NT2/D1 (cell line): ENCODE results near the gene TGFB2.

Source experiments
- DNase-seq: peaks from one replicate; pipeline ENCODE4 v3.0.0-alpha.2; 2011; ENCODE audit warnings: low read depth, low spot score
- H3K27me3 ChIP-seq: 2 replicates; pipeline ENCODE4 v1.6.0; 2011; ENCODE audit warnings: mild to moderate bottlenecking; ENCODE audit not compliant: insufficient read length, insufficient read depth
- H3K36me3 ChIP-seq: 2 replicates; pipeline ENCODE4 v1.6.1; 2011; ENCODE audit warnings: mild to moderate bottlenecking, low read length, mixed read lengths; ENCODE audit not compliant: insufficient read depth, insufficient read length
- H3K4me1 ChIP-seq: 2 replicates; pipeline ENCODE4 v1.5.1; 2011; ENCODE audit not compliant: insufficient read depth, insufficient read length
- H3K4me3 ChIP-seq: 2 replicates; pipeline ENCODE4 v1.5.1; 2011; ENCODE audit warnings: low read depth; ENCODE audit not compliant: insufficient read length
- H3K9ac ChIP-seq: 2 replicates; pipeline ENCODE4 v1.6.0; 2011; ENCODE audit warnings: low read depth; ENCODE audit not compliant: insufficient read length
- H3K9me3 ChIP-seq: 2 replicates; pipeline ENCODE4 v1.5.1; 2011; ENCODE audit warnings: mild to moderate bottlenecking, low read length; ENCODE audit not compliant: insufficient read depth
- SUZ12 ChIP-seq: IDR thresholded peaks from 2 replicates; pipeline ENCODE4 v1.6.1; 2011; ENCODE audit not compliant: insufficient read length, insufficient read depth; ENCODE audit errors: extremely low read depth
- YY1 ChIP-seq: IDR thresholded peaks from 2 replicates; pipeline ENCODE4 v1.6.1; 2011; ENCODE audit not compliant: insufficient read length, insufficient read depth
- ZNF274 ChIP-seq: IDR thresholded peaks from 2 replicates; pipeline ENCODE4 v1.6.1; 2011; ENCODE audit warnings: mild to moderate bottlenecking, low read depth, low read length

Gene TGFB2

DNA sequence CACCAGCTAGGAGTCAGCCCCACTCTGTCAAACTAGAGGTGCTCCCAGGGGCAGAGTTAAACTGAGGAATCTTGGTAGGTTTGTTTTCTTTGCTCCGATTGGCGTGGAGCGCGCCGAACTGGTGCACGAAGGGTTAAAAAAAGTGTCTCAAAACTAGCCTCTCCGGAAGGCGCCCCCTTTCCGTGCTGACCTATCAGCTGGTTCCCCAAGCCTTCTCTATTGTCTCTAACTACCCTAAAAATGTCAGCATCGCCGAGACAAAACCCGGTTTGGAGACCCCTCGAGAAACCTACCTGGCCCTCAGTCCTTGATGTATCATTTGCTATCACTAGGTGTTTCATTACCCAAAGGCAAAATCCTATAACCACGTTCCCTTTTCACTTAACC is 2.2 kb downstream of the TGFB2 start:
- peaks cover 52% of the 10 kb centered on the region for H3K27me3 ChIP-seq
- peak overlapping the region; percentile 67 for H3K4me3 ChIP-seq
- no peak for TF ChIP-seq YY1
- H3K9ac ChIP-seq: peak overlapping the region; percentile 74
- DNase-seq: no peak
- H3K4me1 ChIP-seq: no peaks in the 10 kb centered on the region
- H3K9me3 ChIP-seq: no peaks in the 10 kb centered on the region
- H3K36me3 ChIP-seq: no peaks in the 10 kb centered on the region

DNA sequence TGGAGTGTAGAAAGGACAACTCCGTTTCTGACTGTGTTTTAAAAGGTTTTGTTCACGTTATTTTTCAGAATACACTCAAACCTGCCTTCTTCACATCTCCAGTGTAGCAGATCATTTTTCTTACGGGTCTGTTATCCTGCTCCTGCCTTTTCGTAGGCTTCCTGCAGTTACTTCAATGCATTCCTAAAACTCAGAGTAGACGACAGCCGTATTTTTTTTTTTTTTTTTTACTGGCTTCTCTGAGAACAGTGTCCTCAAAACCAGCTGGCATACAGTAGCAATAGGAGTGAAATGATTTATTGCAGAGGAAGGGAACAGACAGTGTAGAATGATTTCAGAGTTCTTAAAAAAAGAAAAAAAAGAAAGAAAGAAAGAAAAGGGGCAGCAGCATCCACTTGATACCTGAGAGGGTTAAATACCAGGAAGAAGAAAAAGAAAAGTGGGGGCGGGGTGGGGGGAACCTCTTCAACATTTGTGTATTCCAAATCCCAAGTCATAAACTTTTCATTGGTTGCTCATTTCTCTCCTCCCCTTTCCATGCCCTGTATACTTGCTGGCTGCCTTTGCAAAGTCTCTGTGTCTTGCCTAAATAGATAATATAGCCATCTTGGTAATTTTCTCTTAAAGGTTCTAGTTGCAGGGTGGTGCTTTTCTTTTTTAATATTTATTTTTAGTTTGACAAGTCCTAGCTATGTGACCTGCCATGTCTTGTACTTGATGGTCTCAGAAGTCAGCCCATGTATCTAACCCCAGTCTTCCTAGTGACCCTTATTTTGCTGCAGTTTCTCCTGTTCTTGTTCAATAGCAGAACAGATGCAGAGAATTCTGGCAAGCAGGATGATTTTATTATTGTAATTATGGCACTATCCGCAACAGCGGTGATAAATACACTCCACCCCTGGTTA is 2.8 kb downstream of the TGFB2 start:
- H3K4me3 ChIP-seq: peak overlapping the region; percentile 67
- no peaks in the 10 kb centered on the region for H3K4me1 ChIP-seq
- no peaks in the 10 kb centered on the region for H3K9me3 ChIP-seq
- no peak for TF ChIP-seq SUZ12
- H3K9ac ChIP-seq: no peak overlapping the region
- no peak for DNase-seq
- H3K27me3 ChIP-seq: peaks cover 52% of the 10 kb centered on the region
- H3K36me3 ChIP-seq: peaks cover 3% of the 10 kb centered on the region

- no peak overlapping the region for H3K4me3 ChIP-seq
- peaks cover 3% of the 10 kb centered on the region for H3K36me3 ChIP-seq
- TF ChIP-seq YY1 (no peak), SUZ12 (no peak), ZNF274 (no peak)
- no peaks in the 10 kb centered on the region for H3K9me3 ChIP-seq
- no peaks in the 10 kb centered on the region for H3K4me1 ChIP-seq
- no peak for DNase-seq
- no peak overlapping the region for H3K9ac ChIP-seq
- peaks cover 49% of the 10 kb centered on the region for H3K27me3 ChIP-seq
Measured at GRCh38 chr1:218348628-218349071, 3.5 kb downstream of the TGFB2 start.

GRCh38 chr1:218349348-218350034 is 4.4 kb downstream of the TGFB2 start:
- Histone ChIP-seq H3K9me3 (no peaks in the 10 kb centered on the region), H3K36me3 (peaks cover 3% of the 10 kb centered on the region), H3K27me3 (peaks cover 40% of the 10 kb centered on the region), H3K9ac (no peak overlapping the region), H3K4me1 (no peaks in the 10 kb centered on the region), H3K4me3 (no peak overlapping the region)
- no peak for TF ChIP-seq YY1
- no peak for TF ChIP-seq SUZ12
- TF ChIP-seq ZNF274: no peak
- DNase-seq: no peak

- H3K36me3 ChIP-seq: peaks cover 7% of the 10 kb centered on the region
- H3K27me3 ChIP-seq: peaks cover 34% of the 10 kb centered on the region
- H3K9ac ChIP-seq: no peak overlapping the region
- H3K4me1 ChIP-seq: no peaks in the 10 kb centered on the region
- TF ChIP-seq ZNF274 (no peak), SUZ12 (no peak), YY1 (no peak)
- no peak for DNase-seq
- no peaks in the 10 kb centered on the region for H3K9me3 ChIP-seq
- no peak overlapping the region for H3K4me3 ChIP-seq
Measured at GRCh38 chr1:218350035-218350525, 4.9 kb downstream of the TGFB2 start.

DNA sequence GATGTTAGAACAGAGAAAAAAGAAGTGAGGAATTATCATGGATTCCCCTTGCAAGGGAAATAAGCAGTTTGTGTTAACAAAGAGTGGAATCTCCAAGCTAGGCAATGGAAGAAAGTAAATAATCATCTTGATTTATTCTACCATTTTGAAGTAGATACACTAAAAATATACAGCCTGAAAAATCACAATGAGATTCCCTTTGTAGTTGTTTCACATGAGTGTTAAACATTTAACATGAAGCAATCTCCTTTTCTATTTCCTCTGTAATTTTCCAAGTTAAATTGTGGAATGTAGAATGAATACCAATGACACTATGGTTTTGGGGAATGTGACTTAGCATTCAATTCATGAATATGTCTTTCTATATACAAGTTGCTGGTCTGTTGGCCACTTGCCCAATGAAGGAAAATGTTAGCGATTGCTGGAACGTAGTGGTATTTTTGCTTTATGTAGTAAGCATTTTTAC is 5.7 kb downstream of the TGFB2 start:
- Histone ChIP-seq H3K4me3 (no peak overlapping the region), H3K4me1 (no peaks in the 10 kb centered on the region), H3K9me3 (no peaks in the 10 kb centered on the region), H3K9ac (no peak overlapping the region), H3K36me3 (peaks cover 7% of the 10 kb centered on the region), H3K27me3 (peaks cover 27% of the 10 kb centered on the region)
- no peak for DNase-seq
- TF ChIP-seq YY1 (no peak), SUZ12 (no peak), ZNF274 (no peak)

DNA sequence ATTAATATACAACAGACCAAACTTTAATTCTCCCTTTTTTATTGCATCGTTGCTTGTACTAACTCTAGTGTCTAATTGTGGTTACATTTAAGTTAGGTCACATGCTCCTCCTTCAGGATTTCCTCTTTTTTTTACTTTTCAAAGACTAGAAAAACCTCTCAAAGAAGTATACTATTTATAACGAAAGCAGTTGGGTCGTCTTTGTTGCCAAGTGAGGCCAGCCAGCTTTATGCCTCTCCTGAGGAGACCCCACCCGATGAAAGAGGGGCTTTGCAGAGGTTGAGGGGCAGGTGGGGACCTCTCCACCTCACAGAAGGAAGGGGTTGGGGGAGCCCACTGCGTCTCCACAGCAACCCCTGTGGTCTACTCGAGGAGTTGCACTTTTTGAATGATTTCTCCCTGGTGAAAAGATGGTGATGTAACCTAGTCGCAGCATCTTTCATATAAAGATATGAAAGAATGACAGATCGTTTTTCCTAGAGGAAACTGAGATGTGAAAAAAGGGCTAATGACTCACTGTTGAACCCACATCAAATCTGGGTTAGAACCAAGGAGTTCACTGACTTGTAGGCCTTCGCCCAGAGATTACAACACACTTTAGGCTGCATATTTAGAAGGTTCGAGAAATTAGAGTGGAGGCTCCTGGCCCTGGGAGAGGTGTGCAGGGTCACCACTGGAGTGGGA is 6.4 kb downstream of the TGFB2 start:
- Histone ChIP-seq H3K4me1 (no peaks in the 10 kb centered on the region), H3K4me3 (no peak overlapping the region), H3K9ac (no peak overlapping the region), H3K9me3 (no peaks in the 10 kb centered on the region), H3K27me3 (peaks cover 20% of the 10 kb centered on the region), H3K36me3 (peaks cover 10% of the 10 kb centered on the region)
- DNase-seq: no peak
- no peak for TF ChIP-seq SUZ12
- no peak for TF ChIP-seq YY1
- TF ChIP-seq ZNF274: no peak
